MCF 10A (cell line): Measurements from ENCODE around the gene KRT79. TPM values are rescaled to one million over a fixed set of nuclear protein-coding genes. Genes with fewer than 3 reads are reported as not detected.

Source experiments
- BruUV-seq: library from RNA; stranded (reverse); fragments of 400-500 nt; replicated peaks from 2 replicates; lab custom pipeline; 2021; lab: Mats Ljungman, UMichigan
- CTCF ChIA-PET: fragments of 300-600 bp; sonication (Branson Sonifier 250); formaldehyde crosslinking; extraction: SDS; loops from one replicate; lab custom pipeline; 2021; ENCODE audit warnings: antibody characterized with exemption, inconsistent platforms; lab: Yijun Ruan, JAX
- POLR2A ChIA-PET: fragments of 300-600, 350-650 bp; sonication (Branson Sonifier 250); formaldehyde crosslinking; extraction: SDS; loops from one replicate; lab custom pipeline; 2020; ENCODE audit warnings: antibody characterized with exemption, inconsistent platforms; lab: Yijun Ruan, JAX
- DNase-seq: peaks from one replicate; pipeline ENCODE4 v3.0.0-alpha.2; 2018; ENCODE audit not compliant: unreplicated experiment
- H3K27ac Mint-ChIP-seq: one replicate; pipeline ENCODE4 v1.8.0; 2022; ENCODE audit warnings: mild to moderate bottlenecking, low read depth, mixed read lengths; ENCODE audit not compliant: unreplicated experiment
- H3K27me3 Mint-ChIP-seq: one replicate; pipeline ENCODE4 v1.8.0; 2022; ENCODE audit warnings: mixed read lengths; ENCODE audit not compliant: insufficient read depth, unreplicated experiment
- H3K36me3 Mint-ChIP-seq: one replicate; pipeline ENCODE4 v1.8.0; 2022; ENCODE audit warnings: mild to moderate bottlenecking, moderate library complexity, mixed read lengths; ENCODE audit not compliant: insufficient read depth, unreplicated experiment
- H3K4me1 Mint-ChIP-seq: one replicate; pipeline ENCODE4 v1.8.0; 2022; ENCODE audit warnings: mixed read lengths; ENCODE audit not compliant: insufficient read depth, unreplicated experiment
- H3K4me3 Mint-ChIP-seq: one replicate; pipeline ENCODE4 v1.8.0; 2022; ENCODE audit warnings: mild to moderate bottlenecking, moderate library complexity, mixed read lengths; ENCODE audit not compliant: unreplicated experiment
- H3K9me3 Mint-ChIP-seq: one replicate; pipeline ENCODE4 v1.8.0; 2022; ENCODE audit warnings: mixed read lengths; ENCODE audit not compliant: unreplicated experiment
- CTCF ChIP-seq: fragments of 200-600 bp; IDR thresholded peaks from one replicate; pipeline ENCODE4 v1.8.0; 2022; ENCODE audit warnings: antibody characterized with exemption, mild to moderate bottlenecking; ENCODE audit not compliant: unreplicated experiment
- intact Hi-C: fragments of 100-400 bp; cut with micrococcal nuclease; formaldehyde crosslinking; loops from 2 replicates; pipeline ENCODE4 v1.14.1; 2022
- total RNA-seq: library from RNA; stranded (reverse); gene quantifications from 2 replicates; pipeline ENCODE4 v1.2.3, GENCODE V29; 2022

The KRT79 gene
- total RNA-seq, 1 experiment from 2014 or later = not detected

GRCh38 chr12:52847335-52848102 is 13.4 kb upstream of the KRT79 start:
- BruUV-seq = no TSS peak
- Mint-ChIP-seq H3K27me3 (peaks cover 33% of the 10 kb centered on the region), H3K9me3 (peaks cover 8% of the 10 kb centered on the region), H3K4me3 (no peak overlapping the region), H3K27ac (peak overlapping the region; percentile 68), H3K4me1 (no peaks in the 10 kb centered on the region), H3K36me3 (no peaks in the 10 kb centered on the region)
- intact Hi-C loops = no loop called here
- ChIA-PET CTCF (interaction anchor here (0.5 to 1.6 kb wide), 2 partner anchors 22 to 32 kb away, joined by 3 to 8 read pairs; no protein-coding TSS in a partner anchor), POLR2A (interaction anchor here (0.7 to 1.1 kb wide), 2 partner anchors 13 to 88 kb away, joined by 3 to 4 read pairs; no protein-coding TSS in a partner anchor)
- TF ChIP-seq CTCF = no peak
- DNase-seq = peak; percentile 94

GRCh38 chr12:52846356-52846970 is 12.4 kb upstream of the KRT79 start:
- BruUV-seq = no TSS peak
- Mint-ChIP-seq H3K36me3 (no peaks in the 10 kb centered on the region), H3K27me3 (peaks cover 24% of the 10 kb centered on the region), H3K27ac (no peak overlapping the region), H3K9me3 (peaks cover 8% of the 10 kb centered on the region), H3K4me1 (no peaks in the 10 kb centered on the region), H3K4me3 (no peak overlapping the region)
- DNase-seq = no peak
- TF ChIP-seq CTCF = no peak
- CTCF ChIA-PET = interaction anchor here (1.6 kb wide), 1 partner anchor 33 kb away, joined by 8 read pairs; no protein-coding TSS in a partner anchor
- intact Hi-C loops = no loop called here
- POLR2A ChIA-PET = interaction anchor here (0.6 kb wide), 1 partner anchor 1146 kb away, joined by 3 read pairs; no protein-coding TSS in a partner anchor

GRCh38 chr12:52845946-52846345 is 11.8 kb upstream of the KRT79 start:
- POLR2A ChIA-PET = no interaction called here
- H3K9me3 Mint-ChIP-seq = peaks cover 8% of the 10 kb centered on the region
- CTCF ChIA-PET = interaction anchor here (0.7 kb wide), 1 partner anchor 20 kb away, joined by 3 read pairs; no protein-coding TSS in a partner anchor

More at GRCh38 chr12:52845946-52846345, 11.8 kb upstream of the KRT79 start:
- BruUV-seq = no TSS peak
- Mint-ChIP-seq H3K27me3 (peaks cover 24% of the 10 kb centered on the region), H3K36me3 (no peaks in the 10 kb centered on the region), H3K4me1 (no peaks in the 10 kb centered on the region), H3K27ac (no peak overlapping the region), H3K4me3 (no peak overlapping the region)
- DNase-seq = no peak
- TF ChIP-seq CTCF = no peak
- intact Hi-C loops = no loop called here
